ENCODE results near the gene A3GALT2.

Gene A3GALT2

GRCh38 chr1:33305016-33305415, 15.9 kb downstream of the A3GALT2 start:
- Histone ChIP-seq H3K27ac (ENCODE audit: low read depth, low read length, poor library complexity, severe bottlenecking) (no peak overlapping the region), H3K9ac (ENCODE audit: low read length) (no peak overlapping the region), H4K20me1 (ENCODE audit: insufficient read depth, low read length) (no peaks in the 10 kb centered on the region), H3K4me2 (ENCODE audit: low read length) (no peak overlapping the region), H3K27me3 (ENCODE audit: insufficient read depth, low read length) (no peaks in the 10 kb centered on the region), H3K4me3 (ENCODE audit: low read depth, low read length, poor library complexity, severe bottlenecking) (no peak overlapping the region), H2AFZ (ENCODE audit: low read length) (no peak overlapping the region), H3F3A (ENCODE audit: insufficient read depth, low read length) (no peaks in the 10 kb centered on the region), H3K9me2 (ENCODE audit: low read depth, low read length) (no peaks in the 10 kb centered on the region), H3K9me3 (ENCODE audit: low read length) (no peaks in the 10 kb centered on the region), H3K79me2 (ENCODE audit: insufficient read depth, low read length) (no peaks in the 10 kb centered on the region), H3K36me3 (ENCODE audit: insufficient read depth, low read length) (no peaks in the 10 kb centered on the region), H3K4me1 (ENCODE audit: insufficient read depth, low read length, severe bottlenecking) (no peaks in the 10 kb centered on the region)
- TF ChIP-seq EZH2 (IDR thresholded peaks at IDR 0.05; ENCODE audit: borderline replicate concordance, low read length): no peak
- TF ChIP-seq CTCF (IDR thresholded peaks at IDR 0.05; ENCODE audit: low read length): no peak

- Histone ChIP-seq H3K27me3 (ENCODE audit: insufficient read depth, low read length) (no peaks in the 10 kb centered on the region), H3K36me3 (ENCODE audit: insufficient read depth, low read length) (no peaks in the 10 kb centered on the region), H2AFZ (ENCODE audit: low read length) (no peak overlapping the region), H3K9ac (ENCODE audit: low read length) (no peak overlapping the region), H3K4me2 (ENCODE audit: low read length) (no peak overlapping the region), H3K9me3 (ENCODE audit: low read length) (no peaks in the 10 kb centered on the region), H3K4me1 (ENCODE audit: insufficient read depth, low read length, severe bottlenecking) (no peaks in the 10 kb centered on the region), H3K4me3 (ENCODE audit: low read depth, low read length, poor library complexity, severe bottlenecking) (no peak overlapping the region), H3K79me2 (ENCODE audit: insufficient read depth, low read length) (no peaks in the 10 kb centered on the region), H3K27ac (ENCODE audit: low read depth, low read length, poor library complexity, severe bottlenecking) (no peak overlapping the region), H3K9me2 (ENCODE audit: low read depth, low read length) (no peaks in the 10 kb centered on the region), H4K20me1 (ENCODE audit: insufficient read depth, low read length) (no peaks in the 10 kb centered on the region), H3F3A (ENCODE audit: insufficient read depth, low read length) (no peaks in the 10 kb centered on the region)
- no peak for TF ChIP-seq CTCF (IDR thresholded peaks at IDR 0.05; ENCODE audit: low read length)
- TF ChIP-seq EZH2 (IDR thresholded peaks at IDR 0.05; ENCODE audit: borderline replicate concordance, low read length): no peak
Measured at GRCh38 chr1:33302325-33302724, 18.6 kb downstream of the A3GALT2 start.

GRCh38 chr1:33301273-33301984, 19.5 kb downstream of the A3GALT2 start:
- no peaks in the 10 kb centered on the region for H3K9me3 ChIP-seq (ENCODE audit: low read length)
- no peaks in the 10 kb centered on the region for H4K20me1 ChIP-seq (ENCODE audit: insufficient read depth, low read length)
- no peaks in the 10 kb centered on the region for H3K79me2 ChIP-seq (ENCODE audit: insufficient read depth, low read length)
- no peaks in the 10 kb centered on the region for H3K27me3 ChIP-seq (ENCODE audit: insufficient read depth, low read length)
- H3K4me3 ChIP-seq (ENCODE audit: low read depth, low read length, poor library complexity, severe bottlenecking): no peak overlapping the region
- H3K4me2 ChIP-seq (ENCODE audit: low read length): no peak overlapping the region
- H3K36me3 ChIP-seq (ENCODE audit: insufficient read depth, low read length): no peaks in the 10 kb centered on the region
- no peak overlapping the region for H2AFZ ChIP-seq (ENCODE audit: low read length)
- H3K4me1 ChIP-seq (ENCODE audit: insufficient read depth, low read length, severe bottlenecking): no peaks in the 10 kb centered on the region
- H3K27ac ChIP-seq (ENCODE audit: low read depth, low read length, poor library complexity, severe bottlenecking): no peak overlapping the region
- H3K9me2 ChIP-seq (ENCODE audit: low read depth, low read length): no peaks in the 10 kb centered on the region
- H3F3A ChIP-seq (ENCODE audit: insufficient read depth, low read length): no peaks in the 10 kb centered on the region
- TF ChIP-seq EZH2 (IDR thresholded peaks at IDR 0.05; ENCODE audit: borderline replicate concordance, low read length) (no peak), CTCF (IDR thresholded peaks at IDR 0.05; ENCODE audit: low read length) (no peak)
- no peak overlapping the region for H3K9ac ChIP-seq (ENCODE audit: low read length)

Data from OCI-LY1 (cell line).